ENCODE measurements around the gene CDH4. TPM values are rescaled to one million over a fixed set of nuclear protein-coding genes. Genes with fewer than 3 reads are reported as not detected.

The CDH4 gene
- total and polyA plus RNA-seq, 2 of the 4 experiments (the other 2 are of a cell fraction): 1.6 to 3.5 TPM

- Histone ChIP-seq H4K8ac (ENCODE audit: low read depth in 2 of 2, low read length in 2 of 2) (no peak overlapping the region), H2BK15ac (ENCODE audit: low read depth, low read length) (no peak overlapping the region), H3K9me3 (ENCODE audit: control insufficient read depth, insufficient read depth, low read length) (no peaks in the 10 kb centered on the region), H4K91ac (ENCODE audit: insufficient read depth, low read depth, low read length) (no peak overlapping the region), H2AK9ac (replicated peaks; ENCODE audit: low read depth, low read length, poor library complexity) (no peak overlapping the region), H2BK20ac (ENCODE audit: low read depth, low read length) (no peak overlapping the region), H2AFZ (replicated peaks; ENCODE audit: low read length, poor library complexity) (peak overlapping the region; percentile 11), H3K79me1 (ENCODE audit: low read depth in 1 of 2, low read length in 2 of 2) (no peaks in the 10 kb centered on the region), H3K36me3 (ENCODE audit: control insufficient read depth, insufficient read depth, low read length) (no peaks in the 10 kb centered on the region), H3K9me1 (ENCODE audit: insufficient read depth, low read length) (no peaks in the 10 kb centered on the region), H2BK5ac (ENCODE audit: low read depth, low read length, poor library complexity, severe bottlenecking) (no peak overlapping the region), H3K9ac (ENCODE audit: low read depth, low read length) (no peak overlapping the region), H3K27ac (ENCODE audit: insufficient read depth, low read length) (no peak overlapping the region), H4K20me1 (ENCODE audit: insufficient read depth, low read length) (no peaks in the 10 kb centered on the region), H3K14ac (replicated peaks; ENCODE audit: low read depth, low read length) (no peak overlapping the region), H3K4me1 (ENCODE audit: control insufficient read depth, insufficient read depth, low read length) (no peaks in the 10 kb centered on the region), H3K23ac (ENCODE audit: low read depth, low read length) (no peak overlapping the region), H3K4me2 (ENCODE audit: low read depth, low read length) (no peak overlapping the region), H2AK5ac (ENCODE audit: low read depth, low read length) (no peak overlapping the region), H3K4me3 (ENCODE audit: insufficient read depth, low read depth, low read length) (no peak overlapping the region), H3K4ac (ENCODE audit: low read depth, low read length) (no peak overlapping the region), H3K27me3 (ENCODE audit: control insufficient read depth, insufficient read depth, low read length) (no peaks in the 10 kb centered on the region; the same call in 1 of the 2 replicates), H2BK120ac (ENCODE audit: low read depth, low read length) (no peak overlapping the region), H3K18ac (ENCODE audit: low read depth, low read length) (no peak overlapping the region), H4K5ac (ENCODE audit: low read depth, low read length) (no peak overlapping the region), H3K56ac (ENCODE audit: extremely low read depth, insufficient read depth, low read length) (no peak overlapping the region)
- intact Hi-C loops (cut with micrococcal nuclease) (no loop called here), in situ Hi-C loops (cut with MboI; ENCODE audit: low sequenced_read_pairs) (no loop called here), dilution Hi-C loops (cut with HindIII; ENCODE audit: low sequenced_read_pairs, unreplicated experiment) (no loop called here)
- ATAC-seq (ENCODE audit: low read depth) (no peak), DNase-seq (no peak)
- ChIA-PET CTCF (no interaction called here), POLR2A (ENCODE audit: unreplicated experiment) (interaction anchor here (0.7 kb wide), 1 partner anchor 35 kb away, joined by 3 read pairs; no protein-coding TSS in a partner anchor)
- no TSS peak for BruUV-seq (replicated peaks)
- TF ChIP-seq BHLHE40 (IDR thresholded peaks at IDR 0.05; ENCODE audit: low read depth, low read length) (no peak), MXI1 (IDR thresholded peaks at IDR 0.05; ENCODE audit: borderline replicate concordance, low read depth, low read length) (no peak), NFE2L2 (IDR thresholded peaks at IDR 0.05; ENCODE audit: low read depth, low read length) (no peak), MAZ (IDR thresholded peaks at IDR 0.05; ENCODE audit: borderline replicate concordance, low read depth, low read length) (no peak), RAD21 (IDR thresholded peaks at IDR 0.05; ENCODE audit: low read length) (no peak)
- 94% methylated on average over 3 of the region's 10 CpGs; no CpG with 5 or more reads in 1 of the 2 experiments for WGBS, 2 experiments (ENCODE audit: extremely low coverage in 2 of 2, insufficient read length in 1 of 2)
Observed at GRCh38 chr20:61630816-61631215, 378.8 kb downstream of the CDH4 start.

Data from IMR-90 (cell line).